ENCODE measurements around the gene DIPK1B.

DIPK1B gene

GRCh38 chr9:136690806-136691261 lies 21.5 kb upstream of the DIPK1B start:
- TF ChIP-seq MYC (IDR thresholded peaks at IDR 0.05; ENCODE audit: low read depth, low read length) (no peak), CTCF (IDR thresholded peaks at IDR 0.05; ENCODE audit: low read depth, low read length) (no peak), POLR2A (IDR thresholded peaks at IDR 0.05; ENCODE audit: extremely low read depth, insufficient read length) (no peak), MAX (IDR thresholded peaks at IDR 0.05; ENCODE audit: low read depth, low read length) (no peak)
- DNase-seq (ENCODE audit: low read depth), result no peak
- no peak overlapping the region for H3K4me3 ChIP-seq (ENCODE audit: low read depth, low read length)

GRCh38 chr9:136691316-136692184 lies 20.8 kb upstream of the DIPK1B start:
- TF ChIP-seq MAX (IDR thresholded peaks at IDR 0.05; ENCODE audit: low read depth, low read length), result no peak
- TF ChIP-seq MYC (IDR thresholded peaks at IDR 0.05; ENCODE audit: low read depth, low read length), result no peak
- no peak for TF ChIP-seq POLR2A (IDR thresholded peaks at IDR 0.05; ENCODE audit: extremely low read depth, insufficient read length)
- TF ChIP-seq CTCF (IDR thresholded peaks at IDR 0.05; ENCODE audit: low read depth, low read length), result no peak
- H3K4me3 ChIP-seq (ENCODE audit: low read depth, low read length), result no peak overlapping the region
- no peak for DNase-seq (ENCODE audit: low read depth)

- DNase-seq (ENCODE audit: low read depth), result no peak
- no peak overlapping the region for H3K4me3 ChIP-seq (ENCODE audit: low read depth, low read length)
- no peak for TF ChIP-seq MYC (IDR thresholded peaks at IDR 0.05; ENCODE audit: low read depth, low read length)
- no peak for TF ChIP-seq CTCF (IDR thresholded peaks at IDR 0.05; ENCODE audit: low read depth, low read length)
- TF ChIP-seq MAX (IDR thresholded peaks at IDR 0.05; ENCODE audit: low read depth, low read length), result no peak
- no peak for TF ChIP-seq POLR2A (IDR thresholded peaks at IDR 0.05; ENCODE audit: extremely low read depth, insufficient read length)
Measured at GRCh38 chr9:136692185-136693134, 19.9 kb upstream of the DIPK1B start.

- H3K4me3 ChIP-seq (ENCODE audit: low read depth, low read length), result no peak overlapping the region
- no peak for TF ChIP-seq MAX (IDR thresholded peaks at IDR 0.05; ENCODE audit: low read depth, low read length)
- TF ChIP-seq CTCF (IDR thresholded peaks at IDR 0.05; ENCODE audit: low read depth, low read length), result no peak
- TF ChIP-seq POLR2A (IDR thresholded peaks at IDR 0.05; ENCODE audit: extremely low read depth, insufficient read length), result no peak
- no peak for TF ChIP-seq MYC (IDR thresholded peaks at IDR 0.05; ENCODE audit: low read depth, low read length)
- DNase-seq (ENCODE audit: low read depth), result no peak
Measured at GRCh38 chr9:136693135-136693489, 19.3 kb upstream of the DIPK1B start.

GRCh38 chr9:136693490-136694162 lies 18.7 kb upstream of the DIPK1B start:
- H3K4me3 ChIP-seq (ENCODE audit: low read depth, low read length), result no peak overlapping the region
- no peak for DNase-seq (ENCODE audit: low read depth)
- no peak for TF ChIP-seq CTCF (IDR thresholded peaks at IDR 0.05; ENCODE audit: low read depth, low read length)
- no peak for TF ChIP-seq POLR2A (IDR thresholded peaks at IDR 0.05; ENCODE audit: extremely low read depth, insufficient read length)
- no peak for TF ChIP-seq MAX (IDR thresholded peaks at IDR 0.05; ENCODE audit: low read depth, low read length)
- no peak for TF ChIP-seq MYC (IDR thresholded peaks at IDR 0.05; ENCODE audit: low read depth, low read length)

Data from NB4 (cell line).